ENCODE measurements around the gene CD2AP. TPM values are rescaled to one million over a fixed set of nuclear protein-coding genes. Genes with fewer than 3 reads are reported as not detected.
A peak's percentile ranks its signal among the peaks of the same experiment; 100 is the strongest.

CD2AP gene
- total and polyA plus RNA-seq, 9 of the 15 experiments (the other 6 are each of a cell fraction or from before 2014, with no cell fraction given), result 9.4 to 69.7 (median 38.7) TPM

DNA sequence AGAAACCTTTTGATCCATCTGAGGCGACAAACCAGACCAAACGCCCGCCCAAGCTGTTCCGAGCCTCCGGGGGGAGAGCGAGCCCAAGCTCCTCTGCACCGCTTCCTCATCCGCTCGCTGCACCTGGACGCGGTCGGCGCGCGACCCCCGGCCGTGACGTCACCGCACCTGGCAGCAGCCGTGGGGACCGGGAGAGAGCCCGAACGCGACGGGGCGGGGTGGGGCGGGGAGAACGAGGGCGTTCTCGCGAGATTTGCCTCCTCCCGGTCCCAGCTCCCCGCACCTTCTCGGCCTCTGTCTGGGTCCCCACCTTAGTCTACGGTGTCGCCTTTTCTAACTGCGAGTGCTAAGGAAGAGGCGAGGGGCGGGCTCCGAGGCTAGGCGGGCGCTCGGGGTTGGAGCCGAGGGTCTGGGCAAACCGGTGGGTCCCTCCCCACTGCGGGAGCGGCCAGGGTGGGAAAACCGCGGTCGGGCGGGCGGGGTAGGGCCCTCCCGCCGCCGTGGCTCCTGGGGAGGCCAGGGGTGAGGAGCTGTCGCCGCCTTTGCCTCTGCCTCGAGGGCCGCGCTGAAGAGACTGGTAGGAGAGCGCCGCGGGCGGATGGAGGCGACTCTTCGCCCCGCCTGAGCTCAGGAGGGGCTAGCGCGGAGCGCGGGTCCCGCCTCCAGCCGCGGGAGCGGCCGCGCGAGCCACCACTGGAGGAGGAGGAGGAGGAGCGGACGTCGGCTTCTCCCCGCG, at the start of gene CD2AP (continued):
- peak; percentile 80 to 95 for TF ChIP-seq MAZ (CRISPR knock-in tag; conservative IDR thresholded peaks at IDR 0.05 in 1 of 2, IDR thresholded peaks at IDR 0.05 in 1 of 2)
- TF ChIP-seq ZNF282 (CRISPR knock-in tag; IDR thresholded peaks at IDR 0.05), result no peak; the same call in 1 of the 2 replicates
- TF ChIP-seq, protein P1, sequence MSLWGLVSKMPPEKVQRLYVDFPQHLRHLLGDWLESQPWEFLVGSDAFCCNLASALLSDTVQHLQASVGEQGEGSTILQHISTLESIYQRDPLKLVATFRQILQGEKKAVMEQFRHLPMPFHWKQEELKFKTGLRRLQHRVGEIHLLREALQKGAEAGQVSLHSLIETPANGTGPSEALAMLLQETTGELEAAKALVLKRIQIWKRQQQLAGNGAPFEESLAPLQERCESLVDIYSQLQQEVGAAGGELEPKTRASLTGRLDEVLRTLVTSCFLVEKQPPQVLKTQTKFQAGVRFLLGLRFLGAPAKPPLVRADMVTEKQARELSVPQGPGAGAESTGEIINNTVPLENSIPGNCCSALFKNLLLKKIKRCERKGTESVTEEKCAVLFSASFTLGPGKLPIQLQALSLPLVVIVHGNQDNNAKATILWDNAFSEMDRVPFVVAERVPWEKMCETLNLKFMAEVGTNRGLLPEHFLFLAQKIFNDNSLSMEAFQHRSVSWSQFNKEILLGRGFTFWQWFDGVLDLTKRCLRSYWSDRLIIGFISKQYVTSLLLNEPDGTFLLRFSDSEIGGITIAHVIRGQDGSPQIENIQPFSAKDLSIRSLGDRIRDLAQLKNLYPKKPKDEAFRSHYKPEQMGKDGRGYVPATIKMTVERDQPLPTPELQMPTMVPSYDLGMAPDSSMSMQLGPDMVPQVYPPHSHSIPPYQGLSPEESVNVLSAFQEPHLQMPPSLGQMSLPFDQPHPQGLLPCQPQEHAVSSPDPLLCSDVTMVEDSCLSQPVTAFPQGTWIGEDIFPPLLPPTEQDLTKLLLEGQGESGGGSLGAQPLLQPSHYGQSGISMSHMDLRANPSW (CRISPR knock-in tag; IDR thresholded peaks at IDR 0.05), result peak; percentile 84; the same call in 1 of the 2 replicates
- TF ChIP-seq ZC3H4 (CRISPR knock-in tag; IDR thresholded peaks at IDR 0.05; ENCODE audit: borderline replicate concordance), result peak; percentile 91
- no peak for TF ChIP-seq ZNF124 (CRISPR knock-in tag; IDR thresholded peaks at IDR 0.05)
- peak; percentile 83 for TF ChIP-seq SUPT5H (IDR thresholded peaks at IDR 0.05)
- TF ChIP-seq CREB1 (IDR thresholded peaks at IDR 0.05), result peak; percentile 90
- TF ChIP-seq CREB1 (CRISPR knock-in tag; IDR thresholded peaks at IDR 0.05), result peak; percentile 92
- no peak for TF ChIP-seq RFX1 (IDR thresholded peaks at IDR 0.05)
- no peak for TF ChIP-seq TCF7 (IDR thresholded peaks at IDR 0.05; ENCODE audit: borderline replicate concordance)
- TF ChIP-seq, protein P2, sequence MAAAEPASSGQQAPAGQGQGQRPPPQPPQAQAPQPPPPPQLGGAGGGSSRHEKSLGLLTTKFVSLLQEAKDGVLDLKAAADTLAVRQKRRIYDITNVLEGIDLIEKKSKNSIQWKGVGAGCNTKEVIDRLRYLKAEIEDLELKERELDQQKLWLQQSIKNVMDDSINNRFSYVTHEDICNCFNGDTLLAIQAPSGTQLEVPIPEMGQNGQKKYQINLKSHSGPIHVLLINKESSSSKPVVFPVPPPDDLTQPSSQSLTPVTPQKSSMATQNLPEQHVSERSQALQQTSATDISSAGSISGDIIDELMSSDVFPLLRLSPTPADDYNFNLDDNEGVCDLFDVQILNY (CRISPR knock-in tag; IDR thresholded peaks at IDR 0.05), result 0 out of 2 replicates have a peak, but pooled peaks have one; percentile 20
- TF ChIP-seq, protein P3, sequence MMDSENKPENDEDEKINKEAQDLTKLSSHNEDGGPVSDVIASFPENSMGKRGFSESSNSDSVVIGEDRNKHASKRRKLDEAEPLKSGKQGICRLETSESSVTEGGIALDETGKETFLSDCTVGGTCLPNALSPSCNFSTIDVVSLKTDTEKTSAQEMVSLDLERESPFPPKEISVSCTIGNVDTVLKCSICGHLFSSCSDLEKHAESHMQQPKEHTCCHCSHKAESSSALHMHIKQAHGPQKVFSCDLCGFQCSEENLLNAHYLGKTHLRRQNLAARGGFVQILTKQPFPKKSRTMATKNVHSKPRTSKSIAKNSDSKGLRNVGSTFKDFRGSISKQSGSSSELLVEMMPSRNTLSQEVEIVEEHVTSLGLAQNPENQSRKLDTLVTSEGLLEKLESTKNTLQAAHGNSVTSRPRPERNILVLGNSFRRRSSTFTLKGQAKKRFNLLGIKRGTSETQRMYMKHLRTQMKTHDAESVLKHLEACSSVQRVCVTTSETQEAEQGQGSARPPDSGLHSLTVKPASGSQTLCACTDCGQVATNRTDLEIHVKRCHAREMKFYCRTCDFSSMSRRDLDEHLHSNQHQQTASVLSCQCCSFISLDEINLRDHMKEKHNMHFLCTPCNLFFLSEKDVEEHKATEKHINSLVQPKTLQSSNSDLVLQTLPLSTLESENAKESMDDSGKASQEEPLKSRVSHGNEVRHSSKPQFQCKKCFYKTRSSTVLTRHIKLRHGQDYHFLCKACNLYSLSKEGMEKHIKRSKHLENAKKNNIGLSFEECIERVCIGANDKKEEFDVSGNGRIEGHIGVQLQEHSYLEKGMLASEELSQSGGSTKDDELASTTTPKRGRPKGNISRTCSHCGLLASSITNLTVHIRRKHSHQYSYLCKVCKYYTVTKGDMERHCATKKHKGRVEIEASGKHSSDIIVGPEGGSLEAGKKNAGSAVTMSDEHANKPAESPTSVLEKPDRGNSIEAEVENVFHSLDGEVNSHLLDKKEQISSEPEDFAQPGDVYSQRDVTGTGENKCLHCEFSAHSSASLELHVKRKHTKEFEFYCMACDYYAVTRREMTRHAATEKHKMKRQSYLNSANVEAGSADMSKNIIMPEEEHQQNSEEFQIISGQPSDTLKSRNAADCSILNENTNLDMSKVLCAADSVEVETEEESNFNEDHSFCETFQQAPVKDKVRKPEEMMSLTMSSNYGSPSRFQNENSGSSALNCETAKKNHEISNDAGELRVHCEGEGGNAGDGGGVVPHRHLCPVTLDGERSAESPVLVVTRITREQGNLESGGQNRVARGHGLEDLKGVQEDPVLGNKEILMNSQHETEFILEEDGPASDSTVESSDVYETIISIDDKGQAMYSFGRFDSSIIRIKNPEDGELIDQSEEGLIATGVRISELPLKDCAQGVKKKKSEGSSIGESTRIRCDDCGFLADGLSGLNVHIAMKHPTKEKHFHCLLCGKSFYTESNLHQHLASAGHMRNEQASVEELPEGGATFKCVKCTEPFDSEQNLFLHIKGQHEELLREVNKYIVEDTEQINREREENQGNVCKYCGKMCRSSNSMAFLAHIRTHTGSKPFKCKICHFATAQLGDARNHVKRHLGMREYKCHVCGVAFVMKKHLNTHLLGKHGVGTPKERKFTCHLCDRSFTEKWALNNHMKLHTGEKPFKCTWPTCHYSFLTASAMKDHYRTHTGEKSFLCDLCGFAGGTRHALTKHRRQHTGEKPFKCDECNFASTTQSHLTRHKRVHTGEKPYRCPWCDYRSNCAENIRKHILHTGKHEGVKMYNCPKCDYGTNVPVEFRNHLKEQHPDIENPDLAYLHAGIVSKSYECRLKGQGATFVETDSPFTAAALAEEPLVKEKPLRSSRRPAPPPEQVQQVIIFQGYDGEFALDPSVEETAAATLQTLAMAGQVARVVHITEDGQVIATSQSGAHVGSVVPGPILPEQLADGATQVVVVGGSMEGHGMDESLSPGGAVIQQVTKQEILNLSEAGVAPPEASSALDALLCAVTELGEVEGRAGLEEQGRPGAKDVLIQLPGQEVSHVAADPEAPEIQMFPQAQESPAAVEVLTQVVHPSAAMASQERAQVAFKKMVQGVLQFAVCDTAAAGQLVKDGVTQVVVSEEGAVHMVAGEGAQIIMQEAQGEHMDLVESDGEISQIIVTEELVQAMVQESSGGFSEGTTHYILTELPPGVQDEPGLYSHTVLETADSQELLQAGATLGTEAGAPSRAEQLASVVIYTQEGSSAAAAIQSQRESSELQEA (IDR thresholded peaks at IDR 0.05; ENCODE audit: low read depth), result peak; percentile 15; the same call in 1 of the 2 replicates
- peak; percentile 50 for TF ChIP-seq MYC (IDR thresholded peaks at IDR 0.05; ENCODE audit: low read depth, low read length)
- TF ChIP-seq MYC (CRISPR knock-in tag; IDR thresholded peaks at IDR 0.05; ENCODE audit: borderline replicate concordance, low read depth), result no peak
- TF ChIP-seq TEAD1 (CRISPR knock-in tag; IDR thresholded peaks at IDR 0.05), result 0 out of 4 replicates have a peak, but pooled peaks of 1 of the 2 experiments have one; percentile 11
- peak; percentile 75 for TF ChIP-seq KAT7 (CRISPR knock-in tag; IDR thresholded peaks at IDR 0.05; ENCODE audit: borderline replicate concordance)
